Measurements from ENCODE around the gene EPB41L5. TPM values are rescaled to one million over a fixed set of nuclear protein-coding genes. Genes with fewer than 3 reads are reported as not detected.
"Not testable (repeated sequence)": the region's sequence is repeated elsewhere in the genome, so short reads cannot be mapped to it uniquely, and the experiment has no call there.

Gene EPB41L5
- 10 to 100 TPM in 1 of 2 donors, 1 to 10 TPM in 1; 9.3 to 13.1 TPM for total RNA-seq
- long read RNA-seq, partial matches to known transcripts, result 1 of 5 reads
- long read RNA-seq, other reads (novel, unspliced or antisense), result 4 of 5 reads

- intact Hi-C loops (cut with DNase I), result no loop called here
These were observed at the start of gene EPB41L5 for GRCh38 chr2:120012771-120013596. Gene EPB41L5 (plus strand): TSS chr2:120013077. CDS start chr2:120019085, 6,008 bp downstream.

GRCh38 chr2:119981896-119982295 is 31.0 kb upstream of the EPB41L5 start:
- intact Hi-C loops (cut with DNase I), result no loop called here
- DNase-seq, result no peak
- no peak for ATAC-seq

More at GRCh38 chr2:120012771-120013596, at the start of gene EPB41L5:
- DNase-seq (peak; percentile 96), ATAC-seq (peak; percentile 98 to 99)

- no peak for ATAC-seq
- intact Hi-C loops (cut with DNase I), result no loop called here
- no peak for DNase-seq
These were observed 30.4 kb upstream of the EPB41L5 start for GRCh38 chr2:119982506-119982905.

- no peak for DNase-seq
- intact Hi-C loops (cut with DNase I), result no loop called here
- ATAC-seq, result no peak
These were observed 29.8 kb upstream of the EPB41L5 start for GRCh38 chr2:119983108-119983507.

GRCh38 chr2:119996148-119996547 is 16.7 kb upstream of the EPB41L5 start:
- no peak for DNase-seq
- ATAC-seq, result no peak
- intact Hi-C loops (cut with DNase I), result no loop called here

- ATAC-seq; intact Hi-C loops (cut with DNase I); DNase-seq: not testable (repeated sequence)
These were observed 15.7 kb upstream of the EPB41L5 start for GRCh38 chr2:119996896-119997891.

- ATAC-seq, result no peak
- intact Hi-C loops (cut with DNase I), result no loop called here
These were observed 11.4 kb upstream of the EPB41L5 start for GRCh38 chr2:120001471-120001870.

GRCh38 chr2:120004254-120004653 is 8.6 kb upstream of the EPB41L5 start:
- intact Hi-C loops (cut with DNase I), result no loop called here

More at GRCh38 chr2:120001471-120001870, 11.4 kb upstream of the EPB41L5 start:
- no peak for DNase-seq

GRCh38 chr2:120005834-120006521 is 6.9 kb upstream of the EPB41L5 start:
- DNase-seq, result no peak
- no peak for ATAC-seq
- intact Hi-C loops (cut with DNase I), result no loop called here

More at GRCh38 chr2:120004254-120004653, 8.6 kb upstream of the EPB41L5 start:
- no peak for DNase-seq
- no peak for ATAC-seq

GRCh38 chr2:120007851-120008250 is 5.0 kb upstream of the EPB41L5 start:
- intact Hi-C loops (cut with DNase I), result no loop called here
- ATAC-seq, result no peak

GRCh38 chr2:120012363-120012762 is 514 bp upstream of the EPB41L5 start:
- intact Hi-C loops (cut with DNase I), result no loop called here
- DNase-seq (no peak), ATAC-seq (no peak)

More at GRCh38 chr2:120007851-120008250, 5.0 kb upstream of the EPB41L5 start:
- no peak for DNase-seq

GRCh38 chr2:120013597-120014223 is 833 bp downstream of the EPB41L5 start:
- no peak for ATAC-seq
- intact Hi-C loops (cut with DNase I), result no loop called here

GRCh38 chr2:120014226-120014980 is 1.5 kb downstream of the EPB41L5 start:
- intact Hi-C loops (cut with DNase I), result no loop called here
- DNase-seq, result no peak
- ATAC-seq, result no peak

More at GRCh38 chr2:120013597-120014223, 833 bp downstream of the EPB41L5 start:
- DNase-seq, result no peak

GRCh38 chr2:120016800-120017199 is 3.9 kb downstream of the EPB41L5 start:
- no peak for ATAC-seq
- intact Hi-C loops (cut with DNase I), result no loop called here
- no peak for DNase-seq

- ATAC-seq (no peak), DNase-seq (no peak)
- intact Hi-C loops (cut with DNase I), result no loop called here
These were observed 4.3 kb downstream of the EPB41L5 start for GRCh38 chr2:120017201-120017600.

GRCh38 chr2:120018549-120018948 is 5.7 kb downstream of the EPB41L5 start:
- no peak for DNase-seq
- intact Hi-C loops (cut with DNase I), result no loop called here
- no peak for ATAC-seq

- DNase-seq (no peak), ATAC-seq (peak in 1 of 2 donors; percentile 32)
- intact Hi-C loops (cut with DNase I), result no loop called here
These were observed 7.7 kb downstream of the EPB41L5 start for GRCh38 chr2:120020554-120020953.

- ATAC-seq; DNase-seq; intact Hi-C loops (cut with DNase I): not testable (repeated sequence)
These were observed 9.6 kb downstream of the EPB41L5 start for GRCh38 chr2:120022505-120022904.

Data from left cardiac atrium (tissue), 4 donors.